Lower leg skin (tissue), 4 donors: ENCODE results near the gene MTA1. TPM values are rescaled to one million over a fixed set of nuclear protein-coding genes. Genes with fewer than 3 reads are reported as not detected.

Experiments
- DNase-seq, 2 donors: peaks; one replicate each; pipeline ENCODE4 v3.0.0-alpha.2; 2019; ENCODE audit warnings: low spot score in 2 of 2
- H3K4me3 ChIP-seq: fragments of 200-600 bp; sonication (generic); 2 replicates; pipeline ENCODE4 v1.5.1; 2017; ENCODE audit warnings: mild to moderate bottlenecking, low read depth; ENCODE audit not compliant: poor library complexity, severe bottlenecking
- POLR2A ChIP-seq, 2 donors: fragments of 450-650 bp; IDR thresholded peaks; one replicate each; pipeline ENCODE4 v1.6.1; 2016 to 2017; ENCODE audit warnings: antibody characterized with exemption in 2 of 2, mild to moderate bottlenecking in 1 of 2, moderate library complexity in 1 of 2
- WGBS, 2 donors: methylation state at CpG; one replicate each; pipeline ENCODE4 v1.1.5; 2018; 5-methylcytosine and 5-hydroxymethylcytosine counted together
- intact Hi-C: fragments of 100-400 bp; cut with DNase I; formaldehyde crosslinking; loops from one replicate; pipeline ENCODE4 v1.15.0; 2023; ENCODE audit warnings: low total_unique reads
- total RNA-seq, 4 donors: library from RNA; depleted of rRNA; stranded (reverse); fragments of >200 nt; gene quantifications; one replicate each; pipeline ENCODE4 v1.1.0, GENCODE V29; 2016
- TF ChIP-seq, protein P1 (sequence below), 3 donors: fragments of 450-650 bp; IDR thresholded peaks; one replicate each; pipeline ENCODE4 v1.5.1; 2016; ENCODE audit warnings: antibody characterized with exemption in 3 of 3, mild to moderate bottlenecking in 3 of 3, moderate library complexity in 2 of 3

MTA1 gene
- total RNA-seq, 4 donors from 2014 or later = 39.3 to 56.7 (median 46.4) TPM

- WGBS, 2 donors = 21 to 30% methylated on average over 17 to 20 of the region's 20 CpGs
Observed at GRCh38 chr14:105484069-105484996, 64.7 kb downstream of the MTA1 start.

GRCh38 chr14:105484997-105485393 lies 65.4 kb downstream of the MTA1 start:
- no peak for DNase-seq
- WGBS, 2 donors = 54 to 70% methylated on average over 3 to 14 of the region's 16 CpGs
- no peak overlapping the region for H3K4me3 ChIP-seq
- intact Hi-C loops = no loop called here
- TF ChIP-seq POLR2A (IDR thresholded peaks at IDR 0.05) = no peak

More at GRCh38 chr14:105484069-105484996, 64.7 kb downstream of the MTA1 start:
- TF ChIP-seq, protein P1, sequence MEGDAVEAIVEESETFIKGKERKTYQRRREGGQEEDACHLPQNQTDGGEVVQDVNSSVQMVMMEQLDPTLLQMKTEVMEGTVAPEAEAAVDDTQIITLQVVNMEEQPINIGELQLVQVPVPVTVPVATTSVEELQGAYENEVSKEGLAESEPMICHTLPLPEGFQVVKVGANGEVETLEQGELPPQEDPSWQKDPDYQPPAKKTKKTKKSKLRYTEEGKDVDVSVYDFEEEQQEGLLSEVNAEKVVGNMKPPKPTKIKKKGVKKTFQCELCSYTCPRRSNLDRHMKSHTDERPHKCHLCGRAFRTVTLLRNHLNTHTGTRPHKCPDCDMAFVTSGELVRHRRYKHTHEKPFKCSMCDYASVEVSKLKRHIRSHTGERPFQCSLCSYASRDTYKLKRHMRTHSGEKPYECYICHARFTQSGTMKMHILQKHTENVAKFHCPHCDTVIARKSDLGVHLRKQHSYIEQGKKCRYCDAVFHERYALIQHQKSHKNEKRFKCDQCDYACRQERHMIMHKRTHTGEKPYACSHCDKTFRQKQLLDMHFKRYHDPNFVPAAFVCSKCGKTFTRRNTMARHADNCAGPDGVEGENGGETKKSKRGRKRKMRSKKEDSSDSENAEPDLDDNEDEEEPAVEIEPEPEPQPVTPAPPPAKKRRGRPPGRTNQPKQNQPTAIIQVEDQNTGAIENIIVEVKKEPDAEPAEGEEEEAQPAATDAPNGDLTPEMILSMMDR (IDR thresholded peaks at IDR 0.05) = no peak
- no peak for TF ChIP-seq POLR2A (IDR thresholded peaks at IDR 0.05)
- DNase-seq = peak; percentile 32 to 95
- intact Hi-C loops = no loop called here
- no peak overlapping the region for H3K4me3 ChIP-seq

DNA sequence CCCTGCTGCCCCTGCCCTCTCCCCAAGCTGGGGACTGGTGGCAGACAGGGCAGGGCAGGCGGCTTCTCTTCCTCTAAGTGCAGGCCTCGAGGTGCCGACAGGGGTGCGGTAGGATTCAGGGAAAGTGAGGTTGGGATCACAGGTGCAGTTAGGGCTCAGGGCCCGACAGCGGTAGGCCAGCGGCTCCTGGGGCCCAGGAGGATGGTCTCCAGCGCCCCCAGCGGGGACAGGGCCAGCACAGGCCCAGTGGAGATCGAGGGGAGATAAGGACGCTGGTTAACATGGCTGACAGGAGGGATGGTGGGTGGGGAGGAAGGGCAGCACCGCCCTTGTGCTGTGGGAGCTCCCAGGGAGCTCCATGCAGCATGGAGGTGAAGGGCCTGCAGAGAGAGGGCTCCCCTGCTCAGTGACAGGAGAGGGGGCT lies 66.1 kb downstream of the MTA1 start:
- DNase-seq = peak; percentile 23 to 89
- TF ChIP-seq POLR2A (IDR thresholded peaks at IDR 0.05) = no peak
- TF ChIP-seq, protein P1 (IDR thresholded peaks at IDR 0.05) = no peak
- WGBS, 2 donors = 7 to 28% methylated on average over 11 to 12 of the region's 12 CpGs
- intact Hi-C loops = no loop called here
- H3K4me3 ChIP-seq = no peak overlapping the region

DNA sequence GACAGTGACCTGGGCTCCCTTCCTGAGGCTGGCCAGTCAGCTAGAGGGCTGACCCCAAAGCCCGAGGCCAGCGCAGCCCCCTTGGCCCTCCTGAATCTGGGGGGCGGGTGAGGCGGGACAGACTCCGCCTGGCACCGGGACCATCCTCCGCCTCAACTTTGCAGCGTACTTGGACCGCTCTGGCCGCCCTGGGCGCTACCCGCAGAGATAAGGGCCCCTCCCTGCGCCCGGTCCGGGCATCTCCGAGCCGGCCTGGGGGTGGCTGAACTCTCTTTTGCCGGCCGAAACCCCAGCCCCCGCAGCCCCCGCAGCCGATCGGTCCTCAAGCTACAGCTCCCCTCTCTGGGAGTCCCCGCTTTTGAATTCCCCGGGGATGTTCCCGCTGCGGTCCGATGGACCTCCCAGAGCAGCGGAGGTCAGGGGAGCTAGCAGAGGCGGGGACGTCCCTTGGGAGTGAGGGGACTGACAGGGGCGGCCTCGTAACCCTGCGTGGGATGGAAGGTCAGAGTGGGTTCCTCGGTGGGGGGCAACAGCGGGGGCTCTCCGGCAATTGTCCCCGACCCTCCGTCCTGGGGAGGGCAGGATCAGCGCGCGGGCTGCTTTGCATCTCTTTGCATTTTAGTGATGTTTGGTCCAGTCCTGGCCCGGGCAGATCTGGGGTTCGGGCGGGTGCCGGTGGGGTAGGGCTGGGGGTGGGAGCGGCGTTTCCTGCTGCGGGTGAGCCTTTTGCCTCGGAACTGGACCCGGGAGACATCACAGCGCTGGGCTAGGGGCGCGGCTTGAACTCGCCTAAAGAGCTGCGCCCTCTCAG lies 66.7 kb downstream of the MTA1 start, which contains the start of gene CRIP1:
Gene CRIP1 (plus strand): TSS at position 724 of the 811 bp plus-strand sequence. CDS start 374 bp downstream, outside the sequence.
- TF ChIP-seq, protein P1 (IDR thresholded peaks at IDR 0.05) = no peak
- TF ChIP-seq POLR2A (IDR thresholded peaks at IDR 0.05) = no peak
- intact Hi-C loops = no loop called here
- WGBS, 2 donors = 2 to 14% methylated on average over 19 to 40 of the region's 56 CpGs
- DNase-seq = peak; percentile 28 to 90
- peak within 1 kb of the TSS; percentile 51 for H3K4me3 ChIP-seq

- intact Hi-C loops = no loop called here
- peak overlapping the region; percentile 51 for H3K4me3 ChIP-seq
- DNase-seq = peak in 1 of 2 donors; percentile 96
- TF ChIP-seq, protein P1 (IDR thresholded peaks at IDR 0.05) = no peak
- no peak for TF ChIP-seq POLR2A (IDR thresholded peaks at IDR 0.05)
- WGBS, 2 donors = 3% methylated on average over 10 to 13 of the region's 45 CpGs
Observed at GRCh38 chr14:105486974-105487448, 67.4 kb downstream of the MTA1 start.
